Stimulated activated CD4-positive, alpha-beta T cell treated with anti-CD3 and anti-CD28 coated beads, Interleukin-12 subunit alpha, Interleukin-12 subunit beta, amount 100 ng/mL, for 24 hours (primary cell): ENCODE measurements around the gene DERA.
"Not testable (repeated sequence)": the region's sequence is repeated elsewhere in the genome, so short reads cannot be mapped to it uniquely, and the experiment has no call there.

ENCODE experiments used
- DNase-seq, 2 experiments: peaks; one replicate each; pipeline ENCODE4 v3.0.0-alpha.2; 2020; ENCODE audit warnings: low read depth in 2 of 2

The DERA gene

GRCh38 chr12:16008421-16008824 is 97.3 kb downstream of the DERA start:
- no peak for DNase-seq

- no peak for DNase-seq
Measured at GRCh38 chr12:16012117-16012516, 101.0 kb downstream of the DERA start.

DNA sequence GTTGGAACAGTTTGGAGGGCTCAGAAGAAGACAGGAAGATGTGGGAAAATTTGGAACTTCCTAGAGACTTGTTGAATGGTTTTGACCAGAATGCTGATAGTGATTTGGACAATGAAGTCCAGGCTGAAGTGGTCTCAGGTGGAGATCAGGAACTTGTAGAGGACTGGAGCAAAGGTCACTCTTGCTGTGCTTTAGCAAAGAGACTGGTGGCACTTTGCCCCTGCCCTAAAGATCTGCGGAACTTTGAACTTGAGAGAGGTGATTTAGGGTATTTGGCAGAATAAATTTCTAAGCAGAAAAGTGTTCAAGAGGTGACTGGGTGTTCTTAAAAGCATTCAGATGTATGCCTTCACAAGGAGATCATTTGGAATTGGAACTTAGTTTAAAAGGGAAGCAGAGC is 102.6 kb downstream of the DERA start:
- not testable (repeated sequence) for DNase-seq

- not testable (repeated sequence) for DNase-seq
Measured at GRCh38 chr12:16014394-16014793, 103.3 kb downstream of the DERA start.

DNA sequence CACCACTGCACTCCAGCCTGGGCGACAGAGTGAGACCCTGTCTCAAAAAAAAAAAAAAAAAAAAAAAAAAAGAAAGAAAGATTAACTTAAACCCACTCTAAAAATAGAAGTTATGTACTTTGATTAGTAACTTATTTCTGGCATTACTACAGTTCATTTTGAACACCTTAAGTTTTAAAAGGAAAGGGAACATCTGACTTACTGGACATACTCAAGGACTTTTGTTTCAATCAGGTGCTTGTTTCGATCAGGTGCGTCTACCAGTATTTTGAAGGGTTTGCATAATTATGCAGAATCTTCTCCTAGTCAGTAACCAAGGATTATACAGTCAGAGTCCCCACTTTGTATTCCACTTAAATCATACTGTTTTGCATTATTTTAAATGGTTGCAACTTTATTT is 105.6 kb downstream of the DERA start:
- DNase-seq, result no peak

- no peak for DNase-seq
Measured at GRCh38 chr12:16018306-16018705, 107.2 kb downstream of the DERA start.

DNA sequence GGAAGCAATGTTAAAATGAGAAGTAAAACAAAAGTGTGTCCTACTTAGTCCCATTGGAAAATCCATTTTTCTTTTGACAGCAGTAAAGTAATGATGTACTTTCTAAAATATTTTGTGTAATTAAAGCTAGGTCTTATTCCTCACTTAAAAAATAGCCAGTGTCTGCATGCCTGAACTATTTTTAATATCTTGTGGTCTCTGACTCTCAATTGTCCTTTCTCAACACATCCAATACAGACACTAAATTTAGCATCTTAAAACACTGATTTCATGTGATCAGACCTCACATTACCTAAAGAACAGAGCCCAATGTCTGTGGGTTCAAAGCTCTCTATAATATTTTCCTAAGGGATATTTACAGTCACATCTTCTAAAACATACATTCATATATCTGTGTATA is 108.0 kb downstream of the DERA start:
- DNase-seq, result no peak

- no peak for DNase-seq
Measured at GRCh38 chr12:16020031-16020430, 108.9 kb downstream of the DERA start.

- no peak for DNase-seq
Measured at GRCh38 chr12:16021026-16021425, 109.9 kb downstream of the DERA start.

- no peak for DNase-seq
Measured at GRCh38 chr12:16021676-16022075, 110.5 kb downstream of the DERA start.

DNA sequence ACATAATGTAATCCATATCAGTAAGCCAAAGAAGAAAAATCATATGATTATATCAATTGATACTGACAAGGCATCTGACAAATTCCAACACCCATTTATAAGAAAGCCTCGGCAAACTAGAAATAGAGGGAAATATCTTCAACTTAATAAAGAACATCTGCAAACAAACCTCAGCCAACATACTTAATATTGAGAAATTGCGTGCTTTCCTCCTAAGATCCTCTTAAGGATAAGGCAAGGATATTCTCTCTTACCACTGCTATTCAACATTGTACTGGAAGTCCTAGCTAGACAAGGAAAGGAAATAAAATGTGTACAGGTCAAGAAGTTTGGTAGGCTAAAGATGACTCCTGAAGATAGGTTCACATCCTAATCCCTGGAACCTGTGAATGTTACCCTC is 115.9 kb downstream of the DERA start:
- no peak for DNase-seq

DNA sequence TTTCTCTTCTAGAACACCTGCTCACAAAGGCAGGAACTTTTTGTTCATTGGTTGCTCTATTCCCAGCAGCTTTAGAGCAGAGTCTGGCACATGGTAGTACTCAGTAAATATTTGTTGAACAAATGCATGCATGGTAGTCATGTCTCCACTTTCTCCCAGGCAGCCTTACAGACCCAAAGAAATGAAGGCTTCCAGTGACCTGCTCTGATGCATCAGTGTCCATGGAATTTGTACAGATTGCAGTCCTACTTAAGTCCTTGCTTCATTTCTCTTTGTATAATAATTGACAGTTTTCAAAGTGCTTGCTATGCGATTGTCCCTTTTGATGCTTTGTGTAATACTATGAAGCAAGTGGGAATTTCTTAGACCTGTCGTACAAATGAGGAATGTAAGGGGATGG is 119.6 kb downstream of the DERA start:
- DNase-seq, result no peak

DNA sequence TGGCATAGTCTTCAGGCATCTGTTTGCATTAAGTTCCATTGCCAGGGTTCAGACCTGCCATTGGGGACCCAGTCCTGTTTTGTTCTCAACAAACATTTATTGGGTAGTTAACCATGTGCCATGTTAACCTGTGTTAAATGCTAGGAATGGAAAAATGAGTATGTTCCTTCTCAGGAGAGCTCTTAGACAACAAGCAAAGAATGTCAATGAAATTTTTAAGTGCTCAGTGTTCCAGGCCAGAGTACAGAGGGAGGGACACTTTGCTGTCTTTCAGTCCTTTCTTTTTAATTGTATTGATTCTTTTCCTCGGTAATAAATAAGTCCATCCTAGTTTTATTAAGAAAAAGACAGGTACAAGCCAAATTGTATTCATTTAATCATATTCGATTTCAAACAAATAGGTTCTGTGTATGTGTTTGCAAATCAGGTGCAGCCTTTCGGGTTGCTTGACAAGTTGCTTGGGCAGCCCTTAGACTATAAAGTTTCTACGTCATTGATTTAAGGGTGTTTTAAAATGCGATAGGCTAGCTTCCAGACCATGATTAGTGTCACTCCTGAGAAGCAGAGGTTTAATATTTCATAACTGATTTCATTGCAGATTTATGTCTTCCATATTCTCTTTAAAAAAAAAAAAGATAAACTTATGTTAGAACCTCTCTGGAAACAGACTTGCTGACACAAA is 123.1 kb downstream of the DERA start:
- DNase-seq, result no peak

- DNase-seq, result no peak
Measured at GRCh38 chr12:16036073-16036472, 124.9 kb downstream of the DERA start.

DNA sequence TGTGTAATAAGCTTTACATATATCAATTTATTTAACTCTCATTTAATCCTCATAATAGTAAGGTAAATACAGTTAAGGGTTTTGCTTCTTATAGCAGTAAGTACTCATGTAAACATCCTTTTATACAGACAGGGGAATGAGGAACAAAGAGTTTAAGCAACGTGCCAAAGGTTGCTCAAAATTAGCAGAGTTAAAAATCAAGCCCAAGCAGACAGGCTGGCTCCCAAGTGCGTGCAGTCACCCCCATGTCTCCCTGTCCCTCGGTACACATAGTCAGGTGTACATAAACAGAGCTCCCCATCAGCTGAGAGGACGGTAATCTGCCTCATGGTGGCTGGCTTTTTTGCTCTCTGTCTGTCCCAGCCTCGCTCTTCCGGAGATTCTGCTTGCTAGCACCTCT is 126.4 kb downstream of the DERA start:
- DNase-seq, result no peak

- DNase-seq, result no peak
Measured at GRCh38 chr12:16043480-16043879, 132.3 kb downstream of the DERA start.

GRCh38 chr12:16046266-16046665 is 135.1 kb downstream of the DERA start:
- DNase-seq, result no peak

DNA sequence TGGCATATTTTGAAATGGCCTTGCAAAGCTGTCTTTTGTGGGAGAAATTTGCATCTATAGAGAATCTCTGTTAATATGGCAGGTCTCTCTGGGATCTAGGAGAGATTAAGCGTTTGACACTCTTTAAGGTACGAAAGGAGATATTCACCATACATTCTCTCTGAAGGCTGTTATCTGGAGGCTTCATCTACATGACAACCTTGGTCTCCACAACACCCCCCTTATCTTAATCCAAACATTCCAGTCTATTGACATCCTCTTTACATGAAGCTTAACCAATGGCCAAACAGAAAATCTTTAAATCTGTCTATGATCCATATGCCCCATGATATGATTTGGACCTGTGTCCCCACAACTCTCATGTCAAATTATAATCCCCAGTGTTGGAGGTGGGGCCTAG is 137.4 kb downstream of the DERA start:
- no peak for DNase-seq

DNA sequence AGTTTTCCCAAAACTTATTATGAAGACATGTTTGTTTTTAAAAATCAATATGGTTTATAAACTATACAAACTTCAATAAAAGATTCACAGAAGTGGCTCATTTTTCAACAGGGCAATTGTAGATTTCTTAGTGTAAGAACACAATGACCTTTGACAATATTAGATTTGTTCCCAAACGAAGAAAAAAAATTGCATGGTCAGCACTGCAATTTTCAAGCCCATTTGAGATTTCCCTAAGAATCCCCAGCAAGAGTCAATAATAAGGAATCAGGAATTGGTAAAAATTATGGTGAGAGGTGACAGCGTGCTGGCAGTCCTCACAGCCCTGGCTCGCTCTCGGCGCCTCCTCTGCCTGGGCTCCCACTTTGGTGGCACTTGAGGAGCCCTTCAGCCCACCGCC is 145.8 kb downstream of the DERA start:
- DNase-seq, result no peak

GRCh38 chr12:16057351-16057751 is 146.2 kb downstream of the DERA start:
- not testable (repeated sequence) for DNase-seq

DNA sequence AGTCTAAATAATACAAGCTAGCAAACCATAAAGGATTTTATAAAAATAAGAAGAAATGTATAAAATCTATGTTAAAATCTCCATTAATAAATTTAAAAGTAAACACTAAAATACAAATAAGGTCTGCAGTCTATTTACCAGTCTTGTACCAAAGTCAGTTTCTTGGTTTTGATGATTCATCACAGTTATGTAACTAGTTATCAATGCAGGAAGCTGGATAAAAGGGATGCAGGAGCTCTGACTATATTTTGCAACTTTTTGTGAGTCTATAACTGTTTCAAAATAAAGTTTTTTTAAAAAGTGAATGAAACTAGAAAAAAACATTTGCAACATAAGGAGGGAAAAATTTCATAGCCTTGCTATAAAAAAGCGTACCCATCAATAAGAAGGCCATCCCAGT is 151.5 kb downstream of the DERA start:
- no peak for DNase-seq

DNA sequence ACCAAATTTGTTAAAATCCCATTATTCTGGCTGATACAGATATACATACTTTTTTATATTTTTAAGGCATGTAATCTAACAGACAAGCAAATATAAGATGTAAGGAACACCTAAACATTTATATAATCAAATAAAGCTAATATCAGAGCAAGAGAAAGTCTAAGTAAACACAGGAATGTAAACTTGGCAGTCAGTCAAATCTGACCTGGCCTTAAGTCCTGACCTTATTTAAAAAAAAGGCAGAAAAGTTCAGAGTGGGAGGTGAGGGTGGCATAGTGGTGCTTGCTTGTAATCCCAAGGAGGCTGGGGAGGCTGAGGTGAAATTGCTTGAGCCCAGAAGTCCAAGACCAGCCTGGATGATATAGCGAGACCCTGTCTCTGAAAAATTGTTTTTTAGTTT is 152.6 kb downstream of the DERA start:
- no peak for DNase-seq

GRCh38 chr12:16070113-16070512 is 159.0 kb downstream of the DERA start:
- no peak for DNase-seq

DNA sequence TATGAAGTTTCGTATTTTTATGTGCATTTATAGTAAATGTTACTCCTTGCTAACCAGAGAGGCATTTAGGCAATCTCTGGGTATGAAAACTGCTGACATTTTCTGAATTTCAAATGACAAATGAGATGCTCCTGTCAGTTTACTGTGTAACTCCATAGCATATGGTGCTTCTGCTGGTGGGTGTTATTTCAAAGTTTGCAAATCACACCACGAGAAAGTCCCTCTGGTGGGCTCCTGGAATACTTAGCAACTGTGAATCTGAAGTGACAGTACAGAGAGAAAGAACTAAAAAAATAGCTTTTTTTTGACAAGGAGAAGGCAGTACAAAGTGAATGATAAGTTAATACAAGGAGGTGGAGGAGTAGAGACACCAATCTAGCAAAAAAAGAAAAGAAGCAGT is 161.5 kb downstream of the DERA start:
- no peak for DNase-seq
